Activated CD4-positive, alpha-beta T cell treated with anti-CD3 and anti-CD28 coated beads, Interleukin-2, amount 50 U/mL, for 16 hours (primary cell): ENCODE results near the gene CHD1.
A peak's percentile ranks its signal among the peaks of the same experiment; 100 is the strongest.

Source experiments
- DNase-seq: peaks from one replicate; pipeline ENCODE4 v3.0.0-alpha.2; 2020

Gene CHD1

GRCh38 chr5:98934546-98934945 is 5.7 kb upstream of the CHD1 start:
- no peak for DNase-seq

GRCh38 chr5:98933445-98934072 is 4.8 kb upstream of the CHD1 start:
- peak; percentile 46 for DNase-seq

GRCh38 chr5:98930972-98931762 is 2.4 kb upstream of the CHD1 start:
- DNase-seq: no peak

- no peak for DNase-seq
These were observed 997 bp upstream of the CHD1 start for GRCh38 chr5:98929710-98930298.

GRCh38 chr5:98927989-98928872 is 576 bp downstream of the CHD1 start:
- peak; percentile 31 for DNase-seq

GRCh38 chr5:98927242-98927988 is 1.4 kb downstream of the CHD1 start:
- DNase-seq: peak; percentile 75

- no peak for DNase-seq
These were observed 4.8 kb downstream of the CHD1 start for GRCh38 chr5:98923966-98924365.

- no peak for DNase-seq
These were observed 6.8 kb downstream of the CHD1 start for GRCh38 chr5:98921947-98922505.

- DNase-seq: no peak
These were observed 11.4 kb downstream of the CHD1 start for GRCh38 chr5:98917433-98917832.

- DNase-seq: no peak
These were observed 12.3 kb downstream of the CHD1 start for GRCh38 chr5:98916540-98916939.

GRCh38 chr5:98913911-98914310 is 14.9 kb downstream of the CHD1 start:
- DNase-seq: no peak

- no peak for DNase-seq
These were observed 17.3 kb downstream of the CHD1 start for GRCh38 chr5:98911280-98912040.

GRCh38 chr5:98909363-98909762 is 19.4 kb downstream of the CHD1 start:
- DNase-seq: no peak

- DNase-seq: no peak
These were observed 20.9 kb downstream of the CHD1 start for GRCh38 chr5:98907951-98908350.

- no peak for DNase-seq
These were observed 22.0 kb downstream of the CHD1 start for GRCh38 chr5:98906756-98907355.

GRCh38 chr5:98905857-98906688 is 22.7 kb downstream of the CHD1 start:
- DNase-seq: peak; percentile 59

GRCh38 chr5:98904780-98905179 is 24.0 kb downstream of the CHD1 start:
- DNase-seq: peak; percentile 63

GRCh38 chr5:98902733-98903132 is 26.1 kb downstream of the CHD1 start:
- no peak for DNase-seq

- DNase-seq: no peak
These were observed 29.4 kb downstream of the CHD1 start for GRCh38 chr5:98899456-98899855.

GRCh38 chr5:98898743-98899142 is 30.1 kb downstream of the CHD1 start:
- no peak for DNase-seq
